GM18511 (cell line): ENCODE data around the gene ISLR.

Experiments
- ATAC-seq: cut with Tn5 transposase; IDR thresholded peaks from one replicate; pipeline ENCODE4 v1.9.1; 2021; ENCODE audit warnings: mild to moderate bottlenecking, moderate library complexity; ENCODE audit not compliant: unreplicated experiment

The ISLR gene

GRCh38 chr15:74170875-74171578 lies 2.5 kb upstream of the ISLR start:
- no peak for ATAC-seq

GRCh38 chr15:74171965-74172541 lies 1.5 kb upstream of the ISLR start:
- ATAC-seq: no peak

DNA sequence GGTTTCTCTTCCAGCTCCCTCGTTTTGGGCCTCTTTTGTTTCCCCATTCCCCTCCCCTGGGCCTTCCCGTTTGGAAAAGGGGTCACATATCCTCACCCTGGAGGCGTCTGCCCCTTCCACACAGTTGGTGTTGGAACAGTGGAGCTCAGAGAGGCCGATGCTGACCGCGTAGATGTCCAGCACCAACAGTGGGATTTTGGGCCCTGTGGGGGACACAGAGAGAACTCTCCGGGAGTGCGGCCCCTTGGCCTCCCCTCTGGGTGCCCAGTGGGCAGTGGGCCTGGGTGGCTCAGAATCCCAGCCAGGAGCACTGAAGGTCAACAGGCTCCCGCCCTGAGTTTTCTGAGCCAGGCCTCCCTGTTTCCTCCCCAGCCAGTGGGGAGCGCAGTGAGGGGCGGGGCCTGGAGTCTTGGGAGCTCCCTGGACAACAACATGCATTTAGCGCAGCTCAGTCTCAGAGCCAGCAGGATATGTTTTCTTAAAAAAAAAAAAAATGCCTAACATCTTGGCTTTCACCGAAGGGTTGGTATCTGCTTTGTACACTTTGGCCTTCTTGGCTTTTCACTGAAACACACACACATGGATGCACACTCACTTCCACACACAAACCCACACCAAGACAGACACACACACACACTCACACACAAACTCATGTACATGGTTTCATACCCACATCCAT lies 670 bp upstream of the ISLR start:
- no peak for ATAC-seq

- ATAC-seq: no peak
These were observed 878 bp downstream of the ISLR start for GRCh38 chr15:74174219-74174957.

- ATAC-seq: no peak
These were observed 1.4 kb downstream of the ISLR start for GRCh38 chr15:74174958-74175253.

GRCh38 chr15:74175271-74176191 lies 2.0 kb downstream of the ISLR start:
- ATAC-seq: no peak

GRCh38 chr15:74176262-74177214 lies 3.0 kb downstream of the ISLR start:
- no peak for ATAC-seq

DNA sequence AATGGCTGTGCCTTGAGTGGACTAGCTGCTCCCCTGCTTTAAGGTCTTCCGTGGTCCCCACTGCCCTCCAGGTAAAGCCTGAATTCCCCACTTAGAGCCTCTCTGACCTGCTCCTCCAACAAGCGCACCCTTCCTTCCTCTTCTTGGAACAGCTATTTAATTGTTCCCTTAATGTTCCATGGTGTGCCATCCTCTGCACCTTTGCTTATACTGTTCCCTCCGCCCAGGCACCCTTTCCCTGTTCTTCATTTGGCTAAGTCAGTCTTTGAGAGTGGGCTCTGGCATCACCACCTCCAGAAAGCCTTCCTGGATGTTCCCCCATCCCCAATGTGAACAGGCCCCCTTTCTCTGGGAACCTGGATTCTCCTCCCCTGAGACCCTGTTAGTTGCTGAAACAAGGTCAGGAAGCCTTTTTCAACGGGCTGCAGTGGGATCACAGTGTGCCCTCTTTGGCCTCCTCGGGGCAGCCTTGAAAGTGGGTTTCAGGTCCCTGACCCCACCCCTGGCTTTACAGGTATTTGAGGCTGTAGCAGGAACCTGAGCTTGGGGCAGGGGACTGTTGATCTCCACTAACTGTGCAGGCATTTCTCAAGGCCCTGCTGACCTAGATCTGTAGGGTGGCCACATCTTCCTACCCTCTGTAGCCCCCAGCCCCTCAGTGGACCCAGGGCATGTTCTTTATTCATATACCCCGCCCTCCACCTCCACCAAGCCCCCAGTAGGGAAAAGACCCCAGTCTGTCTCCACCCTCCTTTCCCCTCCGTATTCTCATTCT lies 5.0 kb downstream of the ISLR start:
- no peak for ATAC-seq

DNA sequence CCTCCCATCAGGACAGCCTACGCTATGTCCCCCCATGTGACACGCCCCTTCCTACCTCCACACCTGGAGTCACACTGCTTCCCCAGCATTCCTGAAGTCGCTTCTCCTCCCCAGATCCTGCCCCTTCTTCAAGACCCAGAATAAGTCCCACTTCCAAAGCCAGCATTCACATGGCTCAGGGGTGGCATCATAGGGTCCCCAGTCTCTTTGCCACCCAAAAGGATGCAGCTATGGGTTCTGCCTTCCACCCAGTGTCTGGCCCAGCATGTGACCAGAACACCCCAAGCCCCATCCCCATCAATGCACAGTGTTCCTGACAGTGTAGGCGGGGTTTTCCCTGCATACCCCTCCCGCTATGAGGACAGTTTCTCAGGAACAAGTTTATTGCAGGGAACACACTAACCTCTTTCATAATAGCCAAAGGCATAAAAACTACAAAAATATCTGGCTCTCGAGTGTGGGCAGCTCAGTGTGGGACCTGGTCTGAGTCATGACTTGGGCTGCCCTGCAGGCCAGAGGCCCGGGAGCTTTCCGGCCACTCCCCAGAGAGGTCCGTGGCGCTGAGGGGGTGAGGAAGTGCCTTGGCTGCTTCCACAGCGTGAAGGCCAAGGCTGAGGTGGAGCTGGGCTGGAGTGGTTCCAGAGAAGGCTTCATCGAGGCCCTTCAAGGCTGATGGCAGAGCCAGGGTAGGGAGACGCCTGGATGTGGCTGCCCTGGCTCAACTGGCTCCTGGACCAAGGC lies 5.8 kb downstream of the ISLR start:
- no peak for ATAC-seq

GRCh38 chr15:74179983-74180880 lies 6.7 kb downstream of the ISLR start:
- ATAC-seq: no peak

DNA sequence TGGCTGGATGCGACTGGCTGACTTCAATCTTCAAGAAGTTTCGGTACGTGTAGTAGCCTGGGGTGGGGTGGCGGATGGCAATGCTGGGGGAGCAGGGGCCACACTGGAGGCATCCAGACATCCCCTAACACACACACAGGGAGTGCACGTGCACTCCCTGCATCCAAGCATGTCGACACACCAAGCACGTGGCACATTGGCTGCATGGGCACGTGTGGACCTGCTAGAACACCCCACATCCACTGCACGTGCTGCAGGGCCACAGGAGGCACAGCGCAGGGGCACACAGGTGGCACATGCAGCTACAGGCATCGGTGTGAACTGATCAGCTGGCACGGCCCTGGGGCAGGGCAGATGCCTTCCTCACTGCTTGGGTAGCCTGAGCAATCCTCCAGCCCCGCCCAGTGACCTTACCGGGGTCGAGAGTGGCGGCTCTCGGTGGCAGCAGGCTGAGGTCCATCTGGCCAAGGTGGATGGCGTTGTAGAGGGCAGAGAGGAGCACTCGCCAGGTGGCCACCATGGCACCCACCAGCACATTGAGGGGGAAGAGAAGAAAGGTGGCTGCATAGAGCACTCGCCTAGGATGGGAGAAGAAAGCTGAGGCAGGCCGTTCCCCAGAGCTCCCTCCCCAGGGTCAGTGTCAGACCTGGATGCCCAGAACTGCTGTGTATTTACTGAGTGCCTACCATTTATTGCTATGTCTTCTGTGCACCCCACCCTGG lies 7.5 kb downstream of the ISLR start:
- no peak for ATAC-seq

- ATAC-seq: no peak
These were observed 8.6 kb downstream of the ISLR start for GRCh38 chr15:74182131-74182530.

DNA sequence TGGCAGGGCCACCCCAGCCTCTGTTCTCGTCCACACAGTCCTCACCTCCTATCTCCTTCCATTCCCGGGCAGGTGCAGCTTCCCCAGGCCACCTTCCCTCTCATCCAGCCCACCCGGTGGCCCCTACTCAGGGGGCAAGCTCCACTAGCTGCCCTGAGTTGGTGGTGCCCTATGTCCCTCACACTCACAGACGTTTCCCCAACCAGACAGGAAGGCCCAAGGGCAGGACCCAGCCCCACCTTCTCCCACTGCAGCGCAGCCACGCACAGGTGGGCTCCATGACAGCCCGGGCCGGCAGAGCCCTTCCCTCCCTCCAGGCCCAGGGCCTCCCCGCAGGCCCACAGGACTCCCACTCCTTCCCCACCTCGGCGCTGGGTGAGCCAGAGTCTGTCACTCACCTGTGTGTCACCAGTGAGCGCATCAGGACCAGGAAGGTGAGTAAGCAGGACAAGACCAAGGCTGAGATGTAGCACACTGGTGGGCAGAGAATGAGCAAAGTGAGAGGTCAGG lies 11.1 kb downstream of the ISLR start:
- no peak for ATAC-seq

DNA sequence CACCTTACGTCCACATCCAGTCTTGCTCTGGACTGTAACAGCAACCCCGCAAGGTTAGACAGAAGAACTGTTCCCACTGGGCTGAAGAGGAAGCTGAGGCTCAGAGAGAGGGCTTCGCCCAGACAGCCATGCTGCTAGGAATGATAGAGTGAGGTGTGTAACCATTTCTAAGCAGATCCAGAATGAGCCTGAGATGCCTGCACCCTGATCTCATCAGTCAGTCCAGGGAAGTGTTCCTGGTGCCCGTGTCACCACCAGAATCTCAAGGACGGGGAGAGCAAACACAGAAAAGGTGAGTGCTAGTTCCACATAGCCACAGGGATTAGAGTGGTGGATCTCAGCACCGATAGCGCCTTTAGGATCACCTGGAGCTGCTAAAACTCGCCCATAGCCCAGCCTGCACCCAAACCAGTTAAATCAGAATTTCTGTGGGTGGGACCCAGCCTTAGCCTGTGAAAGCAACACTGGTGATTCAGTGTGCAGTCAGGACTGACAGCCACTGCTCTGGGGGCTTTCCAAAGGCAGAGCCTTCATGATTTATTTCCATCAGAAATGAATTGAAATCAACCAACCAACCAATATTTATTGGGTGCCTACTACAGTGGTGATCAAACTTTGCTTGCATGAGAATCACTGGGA lies 12.3 kb downstream of the ISLR start:
- ATAC-seq: no peak

- no peak for ATAC-seq
These were observed 14.7 kb downstream of the ISLR start for GRCh38 chr15:74188216-74188615.

DNA sequence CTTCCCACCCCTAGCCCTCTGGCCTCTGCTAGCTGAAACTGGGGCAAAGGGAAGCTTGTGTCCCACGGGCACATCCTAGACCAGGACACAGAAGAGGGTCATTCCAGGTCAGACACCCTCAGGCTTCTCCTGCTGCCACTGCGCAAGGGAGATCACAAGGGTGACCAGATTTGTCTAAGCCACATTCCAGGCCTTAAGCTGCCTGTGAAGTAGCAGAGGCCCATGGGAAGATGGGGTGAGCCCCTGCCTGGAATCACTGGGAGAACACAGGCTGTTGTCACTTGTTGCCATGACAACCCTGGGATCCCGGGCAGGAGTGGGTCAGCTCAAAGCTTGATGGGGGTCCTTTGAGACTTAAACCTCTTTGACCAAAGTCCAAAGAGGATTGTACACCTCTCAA lies 18.3 kb downstream of the ISLR start:
- no peak for ATAC-seq
